ENCODE results near the gene SLC9C1. TPM values are rescaled to one million over a fixed set of nuclear protein-coding genes. Genes with fewer than 3 reads are reported as not detected.

SLC9C1 gene
- total RNA-seq, 1 experiment from 2014 or later, result not detected

DNA sequence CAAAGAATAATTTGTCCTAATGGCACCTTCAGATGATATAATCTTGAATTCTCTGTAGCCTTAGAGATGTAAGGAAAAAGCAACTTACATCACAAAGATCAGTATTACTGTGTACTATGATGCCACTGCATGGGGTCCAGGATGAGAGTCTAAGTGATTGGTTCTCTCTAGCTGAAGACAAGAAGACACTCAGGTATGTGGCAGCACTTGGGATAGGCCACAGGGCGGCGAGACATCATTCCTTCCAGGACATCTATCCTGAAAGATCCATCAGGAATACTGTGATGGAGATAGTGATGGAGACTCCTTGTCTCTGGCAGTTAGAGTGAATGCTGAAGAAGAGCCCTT, 41.4 kb upstream of the SLC9C1 start:
- BruUV-seq (replicated peaks), result no TSS peak
- POLR2A ChIA-PET (ENCODE audit: low non-redundant PET), result no interaction called here
- H3K4me3 ChIP-seq (ENCODE audit: low read depth, low read length, poor library complexity, severe bottlenecking), result no peak overlapping the region
- CTCF ChIA-PET, result no interaction called here
- no peak for DNase-seq (ENCODE audit: low spot score)
- H3K27ac ChIP-seq (ENCODE audit: low read depth, low read length, poor library complexity, severe bottlenecking), result no peak overlapping the region
- no peaks in the 10 kb centered on the region for H3K4me1 ChIP-seq (ENCODE audit: insufficient read depth, low read length, poor library complexity, severe bottlenecking)
- TF ChIP-seq, protein P1, sequence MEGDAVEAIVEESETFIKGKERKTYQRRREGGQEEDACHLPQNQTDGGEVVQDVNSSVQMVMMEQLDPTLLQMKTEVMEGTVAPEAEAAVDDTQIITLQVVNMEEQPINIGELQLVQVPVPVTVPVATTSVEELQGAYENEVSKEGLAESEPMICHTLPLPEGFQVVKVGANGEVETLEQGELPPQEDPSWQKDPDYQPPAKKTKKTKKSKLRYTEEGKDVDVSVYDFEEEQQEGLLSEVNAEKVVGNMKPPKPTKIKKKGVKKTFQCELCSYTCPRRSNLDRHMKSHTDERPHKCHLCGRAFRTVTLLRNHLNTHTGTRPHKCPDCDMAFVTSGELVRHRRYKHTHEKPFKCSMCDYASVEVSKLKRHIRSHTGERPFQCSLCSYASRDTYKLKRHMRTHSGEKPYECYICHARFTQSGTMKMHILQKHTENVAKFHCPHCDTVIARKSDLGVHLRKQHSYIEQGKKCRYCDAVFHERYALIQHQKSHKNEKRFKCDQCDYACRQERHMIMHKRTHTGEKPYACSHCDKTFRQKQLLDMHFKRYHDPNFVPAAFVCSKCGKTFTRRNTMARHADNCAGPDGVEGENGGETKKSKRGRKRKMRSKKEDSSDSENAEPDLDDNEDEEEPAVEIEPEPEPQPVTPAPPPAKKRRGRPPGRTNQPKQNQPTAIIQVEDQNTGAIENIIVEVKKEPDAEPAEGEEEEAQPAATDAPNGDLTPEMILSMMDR (conservative IDR thresholded peaks at IDR 0.05; ENCODE audit: low read depth, low read length), result no peak
- no peak for TF ChIP-seq EZH2 (IDR thresholded peaks at IDR 0.05; ENCODE audit: borderline replicate concordance, low read depth, low read length, poor library complexity, severe bottlenecking)
- H3K27me3 ChIP-seq (replicated peaks; ENCODE audit: insufficient read depth, low read depth, low read length, poor library complexity), result peaks cover 58% of the 10 kb centered on the region
- intact Hi-C loops (cut with micrococcal nuclease; ENCODE audit: unreplicated experiment), result no loop called here
- no peaks in the 10 kb centered on the region for H3K9me3 ChIP-seq (ENCODE audit: low read depth, low read length, poor library complexity, severe bottlenecking)
- no peaks in the 10 kb centered on the region for H3K36me3 ChIP-seq (ENCODE audit: insufficient read depth, low read length, poor library complexity, severe bottlenecking)

DNA sequence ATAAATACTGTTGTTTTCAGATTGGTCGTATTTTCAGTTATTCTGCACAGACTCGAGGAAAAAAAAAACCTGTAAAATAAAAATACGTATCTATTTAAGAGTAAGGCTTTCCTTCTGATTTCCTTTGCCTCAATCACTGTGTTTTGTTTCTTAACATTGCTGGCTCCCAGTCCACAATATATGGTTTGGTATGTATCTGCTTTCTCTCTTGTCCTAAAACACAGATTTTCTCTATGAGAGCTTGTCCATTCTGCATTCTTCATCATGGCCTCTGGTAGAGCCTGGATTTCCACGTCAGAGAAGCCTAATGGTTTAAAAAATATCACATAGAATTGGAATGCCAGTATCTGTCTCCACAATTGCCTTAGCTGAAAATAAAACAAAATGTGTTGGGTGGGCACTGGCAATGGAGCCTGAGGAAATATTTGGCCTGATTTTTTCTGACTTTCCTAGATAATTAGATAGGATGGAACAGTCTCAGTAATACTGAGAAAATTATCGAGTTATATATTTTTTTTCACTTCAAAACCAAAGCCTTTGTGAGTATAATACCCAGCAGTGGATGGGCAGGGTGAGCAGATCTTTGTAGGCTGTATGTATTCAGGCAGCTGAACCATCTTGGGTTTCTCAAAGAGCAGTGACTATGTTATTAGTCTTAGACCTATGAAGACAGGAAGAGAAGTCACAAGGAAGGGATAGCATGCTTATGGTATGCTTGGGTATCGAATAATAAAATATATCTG, 40.8 kb upstream of the SLC9C1 start:
- Histone ChIP-seq H3K27me3 (replicated peaks; ENCODE audit: insufficient read depth, low read depth, low read length, poor library complexity) (peaks cover 61% of the 10 kb centered on the region), H3K4me1 (ENCODE audit: insufficient read depth, low read length, poor library complexity, severe bottlenecking) (no peaks in the 10 kb centered on the region), H3K27ac (ENCODE audit: low read depth, low read length, poor library complexity, severe bottlenecking) (no peak overlapping the region), H3K36me3 (ENCODE audit: insufficient read depth, low read length, poor library complexity, severe bottlenecking) (no peaks in the 10 kb centered on the region), H3K9me3 (ENCODE audit: low read depth, low read length, poor library complexity, severe bottlenecking) (no peaks in the 10 kb centered on the region), H3K4me3 (ENCODE audit: low read depth, low read length, poor library complexity, severe bottlenecking) (no peak overlapping the region)
- ChIA-PET CTCF (no interaction called here), POLR2A (ENCODE audit: low non-redundant PET) (no interaction called here)
- BruUV-seq (replicated peaks), result no TSS peak
- no peak for DNase-seq (ENCODE audit: low spot score)
- intact Hi-C loops (cut with micrococcal nuclease; ENCODE audit: unreplicated experiment), result no loop called here
- TF ChIP-seq, protein P1 (conservative IDR thresholded peaks at IDR 0.05; ENCODE audit: low read depth, low read length), result no peak
- no peak for TF ChIP-seq EZH2 (IDR thresholded peaks at IDR 0.05; ENCODE audit: borderline replicate concordance, low read depth, low read length, poor library complexity, severe bottlenecking)

DNA sequence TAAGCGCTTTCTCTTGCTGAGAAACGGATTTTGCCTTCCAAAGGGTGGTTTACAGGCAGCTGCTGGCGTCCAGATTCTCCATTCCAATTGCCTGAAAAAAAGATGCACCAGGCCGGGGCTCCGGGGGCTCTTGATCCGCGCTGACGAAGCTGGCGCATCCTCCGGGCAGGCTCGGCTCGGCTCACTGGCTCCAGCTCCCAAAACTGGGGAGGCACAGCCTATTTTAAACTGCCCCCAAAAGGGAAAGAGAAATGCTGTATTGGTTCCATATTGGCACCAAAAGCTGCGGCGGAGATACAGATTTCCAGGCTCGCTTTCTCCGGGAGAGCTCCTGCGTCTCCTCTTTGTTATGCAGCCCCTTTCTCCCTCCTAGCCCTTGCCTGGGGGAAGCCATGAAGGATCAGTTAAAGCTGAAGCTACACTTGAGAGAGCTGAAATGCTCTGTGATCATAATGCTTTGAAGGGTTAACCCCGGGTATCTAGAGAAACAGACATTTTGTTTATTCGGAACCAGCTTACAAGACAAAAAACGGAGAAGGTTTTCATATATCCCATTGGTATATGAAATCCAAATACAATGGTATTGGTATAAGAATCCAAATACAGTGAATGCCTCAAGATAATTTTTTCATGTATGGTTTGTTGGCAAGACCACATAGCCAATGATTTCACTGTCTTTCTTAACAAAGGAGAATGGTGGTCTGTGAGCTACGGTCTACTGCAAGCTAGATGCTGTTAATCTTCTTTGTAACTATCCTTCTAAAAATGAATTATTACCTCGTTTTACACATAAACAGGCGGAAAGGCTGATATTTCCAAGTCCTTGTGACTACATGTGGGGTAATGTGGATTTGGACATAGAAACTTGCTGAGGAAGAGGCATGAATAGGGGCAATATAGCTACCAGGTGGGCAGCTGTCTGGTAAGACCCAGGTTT, 39.6 kb upstream of the SLC9C1 start:
- intact Hi-C loops (cut with micrococcal nuclease; ENCODE audit: unreplicated experiment), result no loop called here
- no TSS peak for BruUV-seq (replicated peaks)
- ChIA-PET POLR2A (ENCODE audit: low non-redundant PET) (interaction anchor here (0.6 kb wide), 1 partner anchor 50 kb away, joined by 8 read pairs; no protein-coding TSS in a partner anchor), CTCF (interaction anchor here (0.6 kb wide), 1 partner anchor 207 kb away, joined by 3 read pairs; no protein-coding TSS in a partner anchor)
- DNase-seq (ENCODE audit: low spot score), result no peak
- H3K27ac ChIP-seq (ENCODE audit: low read depth, low read length, poor library complexity, severe bottlenecking), result no peak overlapping the region
- H3K9me3 ChIP-seq (ENCODE audit: low read depth, low read length, poor library complexity, severe bottlenecking), result no peaks in the 10 kb centered on the region
- no peaks in the 10 kb centered on the region for H3K36me3 ChIP-seq (ENCODE audit: insufficient read depth, low read length, poor library complexity, severe bottlenecking)
- H3K27me3 ChIP-seq (replicated peaks; ENCODE audit: insufficient read depth, low read depth, low read length, poor library complexity), result peaks cover 65% of the 10 kb centered on the region
- peak overlapping the region; percentile 34 for H3K4me3 ChIP-seq (ENCODE audit: low read depth, low read length, poor library complexity, severe bottlenecking)
- no peaks in the 10 kb centered on the region for H3K4me1 ChIP-seq (ENCODE audit: insufficient read depth, low read length, poor library complexity, severe bottlenecking)
- TF ChIP-seq EZH2 (IDR thresholded peaks at IDR 0.05; ENCODE audit: borderline replicate concordance, low read depth, low read length, poor library complexity, severe bottlenecking), result peak; percentile 58
- TF ChIP-seq, protein P1 (conservative IDR thresholded peaks at IDR 0.05; ENCODE audit: low read depth, low read length), result no peak

Measured in A673 (cell line).